Inflammatory macrophage treated with lipopolysaccharide for 1 hour (primary cell): Measurements from ENCODE around the gene PRELID3B.

Experiments used
- DNase-seq, 2 donors: peaks; one replicate each; pipeline ENCODE4 v3.0.0-alpha.2; 2020 to 2022

PRELID3B gene

GRCh38 chr20:59007665-59008511 lies 34.7 kb downstream of the PRELID3B start:
- peak; percentile 90 to 97 for DNase-seq

- peak; percentile 58 to 64 for DNase-seq
These were observed 35.5 kb downstream of the PRELID3B start, which contains the start of gene CTSZ for GRCh38 chr20:59006864-59007664. TSS of gene CTSZ (minus strand) at chr20:59007254. CDS start at chr20:59007128, 126 bp downstream.

GRCh38 chr20:59006167-59006863 lies 36.3 kb downstream of the PRELID3B start:
- DNase-seq = no peak

- no peak for DNase-seq
These were observed 36.9 kb downstream of the PRELID3B start for GRCh38 chr20:59005523-59006166.

- peak; percentile 70 to 83 for DNase-seq
These were observed 37.6 kb downstream of the PRELID3B start for GRCh38 chr20:59004763-59005522.

GRCh38 chr20:59004493-59004762 lies 38.2 kb downstream of the PRELID3B start:
- peak; percentile 86 to 87 for DNase-seq

- DNase-seq = no peak
These were observed 38.6 kb downstream of the PRELID3B start for GRCh38 chr20:59003836-59004492.

GRCh38 chr20:59002874-59003399 lies 39.6 kb downstream of the PRELID3B start:
- no peak for DNase-seq

- no peak for DNase-seq
These were observed 40.2 kb downstream of the PRELID3B start for GRCh38 chr20:59002388-59002787.

- DNase-seq = no peak
These were observed 41.0 kb downstream of the PRELID3B start for GRCh38 chr20:59001449-59002171.

- DNase-seq = no peak
These were observed 41.5 kb downstream of the PRELID3B start for GRCh38 chr20:59001068-59001448.

- DNase-seq = no peak
These were observed 42.3 kb downstream of the PRELID3B start for GRCh38 chr20:59000326-59000725.

- no peak for DNase-seq
These were observed 43.9 kb downstream of the PRELID3B start for GRCh38 chr20:58998656-58999055.

- no peak for DNase-seq
These were observed 45.3 kb downstream of the PRELID3B start for GRCh38 chr20:58997141-58997770.

GRCh38 chr20:58996226-58996611 lies 46.4 kb downstream of the PRELID3B start:
- no peak for DNase-seq

- no peak for DNase-seq
These were observed 46.9 kb downstream of the PRELID3B start for GRCh38 chr20:58995461-58996225.

- no peak for DNase-seq
These were observed 48.0 kb downstream of the PRELID3B start for GRCh38 chr20:58994390-58995159.
